Measurements from ENCODE around the gene TNIK.

- TF ChIP-seq POLR2A (IDR thresholded peaks at IDR 0.05) (no peak), CTCF (IDR thresholded peaks at IDR 0.05) (no peak)
Observed at GRCh38 chr3:171374260-171374659, 85.9 kb downstream of the TNIK start.

Data from uterus (tissue), 2 donors.